Mammary microvascular endothelial cell (primary cell): ENCODE data around the gene USP5. TPM values are rescaled to one million over a fixed set of nuclear protein-coding genes. Genes with fewer than 3 reads are reported as not detected.

ENCODE experiments used
- total RNA-seq: library from RNA; depleted of rRNA; stranded (reverse); fragments of >200 nt; gene quantifications from 2 replicates; pipeline ENCODE4 v1.2.3, GENCODE V29; 2015

USP5 gene
- total RNA-seq: 80.9 and 87.7 TPM in 2 replicates

DNA sequence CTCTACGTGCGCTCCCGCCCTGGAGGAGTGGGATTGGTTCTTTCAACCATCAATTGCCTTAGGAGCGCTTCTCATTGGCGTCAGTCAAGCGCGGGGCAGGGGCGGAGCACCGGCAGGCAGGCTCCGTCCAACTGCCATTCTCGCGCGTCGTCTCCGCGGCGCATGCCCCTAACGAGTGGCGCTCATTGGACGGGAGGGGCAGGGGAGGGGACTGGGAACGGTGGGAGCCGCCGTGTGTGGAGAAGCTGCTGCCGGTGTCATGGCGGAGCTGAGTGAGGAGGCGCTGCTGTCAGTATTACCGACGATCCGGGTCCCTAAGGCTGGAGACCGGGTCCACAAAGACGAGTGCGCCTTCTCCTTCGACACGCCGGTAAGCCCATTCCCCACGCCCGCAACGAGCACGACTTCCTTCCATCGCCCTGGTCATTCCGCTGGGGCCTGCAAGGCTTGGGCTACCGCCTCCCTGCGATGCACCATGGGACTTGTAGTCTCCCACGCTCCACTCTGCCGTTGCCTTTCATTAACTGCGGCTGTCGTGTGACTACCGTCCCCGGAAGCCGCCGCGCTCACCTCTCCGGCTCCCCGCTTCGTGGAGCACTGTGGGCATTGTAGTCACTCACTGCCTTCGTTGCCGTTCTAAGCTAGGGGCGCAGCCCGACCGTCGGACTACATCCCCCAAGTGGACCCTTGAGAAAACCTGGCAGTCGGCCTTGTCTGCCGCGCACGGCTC, at the start of gene USP5:
USP5 (plus strand) TSS at position 230 of the 730 bp plus-strand sequence; CDS start at position 260, 30 bp downstream.

GRCh38 chr12:6821591-6822425, 30.1 kb upstream of the USP5 start, which contains the start of gene GPR162:
TSS of gene GPR162 (plus strand) at chr12:6821821. CDS start at chr12:6823899, 2,078 bp downstream.

DNA sequence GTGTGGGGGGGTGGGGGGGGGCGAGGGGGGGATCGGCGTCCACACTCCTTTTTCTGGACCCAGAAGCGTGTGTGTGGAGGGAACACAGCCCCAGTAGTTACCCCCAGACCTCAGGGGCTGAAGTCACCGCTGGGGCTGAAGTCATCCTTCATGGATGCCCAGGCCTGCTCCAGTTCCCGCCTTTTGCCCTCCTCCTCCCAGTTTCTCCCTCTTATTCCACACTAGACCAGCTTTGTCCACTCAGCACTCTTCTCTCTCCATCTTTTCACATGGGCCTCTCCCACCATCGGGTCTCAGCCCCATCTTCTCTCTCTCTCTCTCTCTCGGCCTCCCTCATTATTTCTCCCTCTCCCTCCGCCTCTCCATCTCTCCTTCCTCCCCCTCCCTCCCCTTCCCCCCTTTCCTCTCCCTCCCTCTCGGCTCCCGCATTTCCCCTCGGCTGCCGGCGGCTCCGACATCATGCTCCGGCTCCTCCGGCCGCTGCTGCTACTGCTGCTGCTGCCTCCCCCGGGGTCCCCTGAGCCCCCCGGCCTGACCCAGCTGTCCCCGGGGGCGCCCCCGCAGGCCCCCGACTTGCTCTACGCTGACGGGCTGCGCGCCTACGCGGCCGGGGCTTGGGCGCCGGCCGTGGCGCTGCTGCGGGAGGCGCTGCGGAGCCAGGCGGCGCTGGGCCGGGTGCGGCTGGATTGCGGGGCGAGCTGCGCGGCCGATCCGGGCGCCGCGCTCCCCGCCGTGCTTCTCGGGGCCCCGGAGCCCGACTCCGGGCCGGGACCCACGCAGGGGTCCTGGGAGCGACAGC, 23.8 kb upstream of the USP5 start, which contains the start of gene P3H3:
P3H3 (plus strand) TSS at position 426 of the 799 bp plus-strand sequence; CDS start at position 460, 34 bp downstream.

GRCh38 chr12:6840761-6841515, 11.0 kb upstream of the USP5 start, which contains the start of gene GNB3:
TSS of gene GNB3 (plus strand) at chr12:6840925. CDS start at chr12:6841288, 363 bp downstream.

GRCh38 chr12:6851153-6851920, 613 bp upstream of the USP5 start, which contains the start of gene CDCA3:
TSS of gene CDCA3 (minus strand) at chr12:6851286. CDS start at chr12:6850952, 334 bp downstream.

GRCh38 chr12:6867413-6868210, 15.7 kb downstream of the USP5 start, which contains the start of gene TPI1:
TSS of gene TPI1 (plus strand) at chr12:6867531. CDS start at chr12:6867567, 36 bp downstream.

DNA sequence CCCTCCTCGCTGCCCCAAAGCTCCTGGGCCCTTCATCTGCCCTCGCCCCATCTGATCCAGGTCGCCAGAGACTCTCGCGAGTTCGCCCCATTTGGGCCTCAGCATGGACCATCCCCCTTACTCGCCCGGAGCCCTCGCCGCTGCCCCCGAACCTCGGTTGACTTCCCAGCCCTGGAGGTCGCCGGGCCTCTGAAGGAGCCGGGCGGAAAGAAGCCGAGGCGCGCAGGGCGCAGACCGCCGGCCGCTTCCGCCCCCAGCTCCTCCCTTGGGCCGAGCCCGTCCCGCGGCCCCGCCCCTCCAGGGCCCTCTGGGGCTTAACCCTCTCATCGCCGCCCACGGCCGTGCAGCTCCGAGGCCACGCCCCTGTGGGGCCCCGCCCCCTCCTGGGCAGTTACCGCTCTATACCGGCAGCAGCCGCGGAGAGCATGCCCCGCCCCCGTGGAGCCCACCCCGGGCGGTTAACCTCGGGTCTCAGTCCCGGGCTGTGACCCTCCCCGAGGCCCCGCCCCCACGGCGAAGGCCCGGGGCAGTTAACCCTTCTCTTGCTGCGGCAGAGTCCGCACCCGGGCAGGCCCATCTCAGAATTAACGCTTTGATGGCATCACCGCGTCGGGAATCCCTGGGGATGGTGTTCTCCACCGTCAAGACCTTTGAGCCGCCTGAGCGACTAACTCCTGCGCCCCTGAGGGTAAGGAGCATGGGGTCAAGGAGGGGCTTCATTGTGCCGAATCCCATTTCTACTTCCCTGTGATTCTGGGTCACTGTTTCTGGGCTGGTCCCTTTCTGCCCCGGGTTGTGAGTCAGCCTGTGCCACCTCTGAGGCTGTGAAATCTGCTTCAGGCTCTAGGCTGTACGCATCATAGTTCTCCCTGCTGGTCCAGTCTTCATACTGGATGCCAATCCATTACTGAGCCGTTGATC, 21.4 kb downstream of the USP5 start, which contains the start of gene SPSB2:
SPSB2 (minus strand) TSS at position 210 of the 921 bp plus-strand sequence. CDS start 402 bp downstream, outside the sequence.

GRCh38 chr12:6904280-6905276, 52.6 kb downstream of the USP5 start, which contains the start of gene LRRC23:
TSS of gene LRRC23 (plus strand) at chr12:6904822. CDS start at chr12:6905634, 812 bp downstream.

GRCh38 chr12:6914246-6914946, 62.4 kb downstream of the USP5 start, which contains the start of gene ENO2:
TSS of gene ENO2 (plus strand) at chr12:6914580. CDS start at chr12:6915833, 1,253 bp downstream.

Other genes starting within 250 kb of the USP5 start
- gene CHD4, start 244.8 kb upstream of the USP5 start, total RNA-seq: 168 and 192 TPM in 2 replicates
- not detected in 2 replicates for gene LPAR5, start 216.2 kb upstream of the USP5 start, total RNA-seq
- gene ACRBP, start 204.7 kb upstream of the USP5 start, total RNA-seq: 0.27 and 0.84 TPM in 2 replicates
- 21.2 and 25.4 TPM in 2 replicates for gene ING4, start 189.0 kb upstream of the USP5 start, total RNA-seq
- 14.1 and 27.2 TPM in 2 replicates for gene ZNF384, start 162.8 kb upstream of the USP5 start, total RNA-seq
- not detected in 2 replicates for gene PIANP, start 151.3 kb upstream of the USP5 start, total RNA-seq
- 68.9 and 69.7 TPM in 2 replicates for gene COPS7A, start 128.1 kb upstream of the USP5 start, total RNA-seq
- 165 and 177 TPM in 2 replicates for gene MLF2, start 99.0 kb upstream of the USP5 start, total RNA-seq
- gene PTMS, start 85.8 kb upstream of the USP5 start, total RNA-seq: 164 and 173 TPM in 2 replicates
- 0.13 TPM in 1 of 2 replicates, not detected in the other for gene LAG3, start 79.6 kb upstream of the USP5 start, total RNA-seq
- gene CD4, start 62.6 kb upstream of the USP5 start, total RNA-seq: not detected in 2 replicates
- gene GPR162, start 30.3 kb upstream of the USP5 start, total RNA-seq: 0.30 and 0.80 TPM in 2 replicates
- gene P3H3, start 23.7 kb upstream of the USP5 start, total RNA-seq: 7.5 and 8.8 TPM in 2 replicates
- 0.10 and 0.20 TPM in 2 replicates for gene GNB3, start 11.2 kb upstream of the USP5 start, total RNA-seq
- 55.0 and 56.9 TPM in 2 replicates for gene CDCA3, start 864 bp upstream of the USP5 start, total RNA-seq
- gene TPI1, start 15.4 kb downstream of the USP5 start, total RNA-seq: 1,010 and 1,150 TPM in 2 replicates
- gene SPSB2, start 21.2 kb downstream of the USP5 start, total RNA-seq: 3.2 and 3.9 TPM in 2 replicates
- 2.8 and 7.1 TPM in 2 replicates for gene LRRC23, start 52.7 kb downstream of the USP5 start, total RNA-seq
- gene ENO2, start 62.4 kb downstream of the USP5 start, total RNA-seq: 6.2 and 6.9 TPM in 2 replicates
- 12.5 and 17.1 TPM in 2 replicates for gene ATN1, start 75.8 kb downstream of the USP5 start, total RNA-seq
- gene RNU7-1, start 91.7 kb downstream of the USP5 start, total RNA-seq: not detected in 2 replicates
- 214 and 226 TPM in 2 replicates for gene C12orf57, start 91.9 kb downstream of the USP5 start, total RNA-seq
- gene PTPN6, start 99.2 kb downstream of the USP5 start, total RNA-seq: 1.2 and 5.3 TPM in 2 replicates
- gene PHB2, start 118.5 kb downstream of the USP5 start, total RNA-seq: 293 and 304 TPM in 2 replicates
- gene EMG1, start 118.8 kb downstream of the USP5 start, total RNA-seq: 51.5 and 63.6 TPM in 2 replicates
- gene LPCAT3, start 166.3 kb downstream of the USP5 start, total RNA-seq: 25.5 and 28.0 TPM in 2 replicates
- gene C1S, start 208.6 kb downstream of the USP5 start, total RNA-seq: 0.27 and 0.79 TPM in 2 replicates
- 1.9 and 2.5 TPM in 2 replicates for gene C1R, start 240.3 kb downstream of the USP5 start, total RNA-seq